Bronchial epithelial cell (primary cell): Measurements from ENCODE around the gene DOP1B. TPM values are rescaled to one million over a fixed set of nuclear protein-coding genes. Genes with fewer than 3 reads are reported as not detected.
"Not testable (repeated sequence)": the region's sequence is repeated elsewhere in the genome, so short reads cannot be mapped to it uniquely, and the experiment has no call there.

Experiments used
- DNase-seq: peaks from one replicate; pipeline ENCODE4 v3.0.0-alpha.2; 2010; ENCODE audit warnings: low read depth
- FAIRE-seq: peaks from 2 replicates; lab custom pipeline; 2011; peaks lifted over from hg19 to GRCh38; lab: Jason Lieb, UNC
- H3K27me3 ChIP-seq: 2 replicates; pipeline ENCODE4 v1.5.1; 2011; ENCODE audit warnings: low read length; ENCODE audit not compliant: control insufficient read depth, insufficient read depth
- H3K36me3 ChIP-seq: 2 replicates; pipeline ENCODE4 v1.5.1; 2011; ENCODE audit warnings: low read length; ENCODE audit not compliant: control insufficient read depth, insufficient read depth
- H3K4me3 ChIP-seq: 2 replicates; pipeline ENCODE4 v1.5.1; 2011; ENCODE audit warnings: mild to moderate bottlenecking, low read depth, low read length, control low read depth
- total RNA-seq: library from RNA; depleted of rRNA; stranded (reverse); fragments of >200 nt; gene quantifications from 2 replicates; pipeline ENCODE4 v1.2.1, GENCODE V29; 2014
- TF ChIP-seq, protein P1 (sequence below): IDR thresholded peaks from 2 replicates; pipeline ENCODE4 v1.5.1; 2011; ENCODE audit warnings: mild to moderate bottlenecking, moderate library complexity, low read length, control low read depth, inconsistent platforms; ENCODE audit not compliant: insufficient read depth, severe bottlenecking

The DOP1B gene
- total RNA-seq, 1 donor from 2014 or later: 3.4 TPM

DNA sequence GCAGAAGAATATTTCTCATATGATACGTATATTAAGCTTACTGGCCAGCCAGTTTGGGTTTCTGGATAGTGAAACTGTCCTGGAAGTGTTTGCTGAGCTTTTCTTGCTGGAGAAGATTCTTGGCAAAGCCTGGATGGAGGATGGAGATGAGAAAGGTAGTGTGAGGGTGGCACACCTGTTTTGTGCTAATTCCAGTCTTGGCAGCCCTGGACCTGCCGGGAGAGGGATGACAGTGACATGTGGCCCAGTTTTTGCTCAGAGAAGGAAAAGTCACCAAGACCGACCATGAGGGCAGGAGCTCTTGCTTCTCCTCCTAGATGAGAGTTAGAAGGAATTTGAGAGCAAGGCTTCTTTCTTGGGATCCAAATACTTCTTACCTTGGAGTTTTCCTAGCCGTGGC is 34.1 kb downstream of the DOP1B start:
- TF ChIP-seq, protein P1, sequence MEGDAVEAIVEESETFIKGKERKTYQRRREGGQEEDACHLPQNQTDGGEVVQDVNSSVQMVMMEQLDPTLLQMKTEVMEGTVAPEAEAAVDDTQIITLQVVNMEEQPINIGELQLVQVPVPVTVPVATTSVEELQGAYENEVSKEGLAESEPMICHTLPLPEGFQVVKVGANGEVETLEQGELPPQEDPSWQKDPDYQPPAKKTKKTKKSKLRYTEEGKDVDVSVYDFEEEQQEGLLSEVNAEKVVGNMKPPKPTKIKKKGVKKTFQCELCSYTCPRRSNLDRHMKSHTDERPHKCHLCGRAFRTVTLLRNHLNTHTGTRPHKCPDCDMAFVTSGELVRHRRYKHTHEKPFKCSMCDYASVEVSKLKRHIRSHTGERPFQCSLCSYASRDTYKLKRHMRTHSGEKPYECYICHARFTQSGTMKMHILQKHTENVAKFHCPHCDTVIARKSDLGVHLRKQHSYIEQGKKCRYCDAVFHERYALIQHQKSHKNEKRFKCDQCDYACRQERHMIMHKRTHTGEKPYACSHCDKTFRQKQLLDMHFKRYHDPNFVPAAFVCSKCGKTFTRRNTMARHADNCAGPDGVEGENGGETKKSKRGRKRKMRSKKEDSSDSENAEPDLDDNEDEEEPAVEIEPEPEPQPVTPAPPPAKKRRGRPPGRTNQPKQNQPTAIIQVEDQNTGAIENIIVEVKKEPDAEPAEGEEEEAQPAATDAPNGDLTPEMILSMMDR: no peak
- DNase-seq: no peak
- no peak for FAIRE-seq
- no peak overlapping the region for H3K4me3 ChIP-seq
- H3K36me3 ChIP-seq: no peaks in the 10 kb centered on the region
- H3K27me3 ChIP-seq: no peaks in the 10 kb centered on the region

DNA sequence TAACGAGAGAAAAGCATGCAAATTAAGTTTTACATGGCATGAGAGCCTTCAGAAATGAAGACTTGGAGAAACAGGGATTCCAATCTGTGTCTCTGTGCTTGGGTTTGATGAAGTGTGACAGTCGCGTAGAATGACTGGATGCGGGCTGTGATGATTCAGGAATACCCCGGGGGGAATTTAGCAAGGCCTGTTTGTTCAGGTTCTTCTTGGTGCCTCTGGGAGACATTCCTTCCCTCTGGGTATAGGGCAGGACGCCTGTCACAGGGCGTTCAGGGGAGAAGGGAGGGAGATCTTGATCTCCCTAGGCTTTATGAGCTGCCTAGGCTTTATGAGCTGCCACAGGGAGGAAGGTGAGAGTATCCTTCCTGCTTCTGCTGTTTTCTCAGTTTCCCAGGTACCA is 36.6 kb downstream of the DOP1B start:
- FAIRE-seq (no peak), DNase-seq (peak; percentile 75)
- Histone ChIP-seq H3K36me3 (no peaks in the 10 kb centered on the region), H3K4me3 (no peak overlapping the region), H3K27me3 (no peaks in the 10 kb centered on the region)
- TF ChIP-seq, protein P1: no peak

DNA sequence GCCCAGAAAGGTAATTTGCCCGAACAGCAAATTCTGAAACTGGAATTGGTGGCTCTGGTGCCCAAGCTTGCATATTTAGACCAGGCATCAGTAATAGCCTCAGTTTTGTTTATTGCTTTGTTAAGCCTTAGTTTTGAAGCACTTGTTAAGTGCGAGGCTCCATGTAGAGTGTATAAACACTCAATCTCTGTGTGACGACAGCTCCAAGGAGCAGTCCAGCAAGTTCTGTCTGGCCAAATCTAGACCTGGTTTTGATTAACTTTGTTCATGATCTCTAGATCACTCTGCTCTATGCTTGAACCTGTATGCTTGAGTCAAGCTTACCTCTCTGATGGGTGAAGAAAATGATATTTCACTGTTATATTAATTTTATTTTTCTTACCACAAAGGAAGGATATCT is 37.4 kb downstream of the DOP1B start:
- TF ChIP-seq, protein P1: no peak
- FAIRE-seq: no peak
- DNase-seq: no peak
- H3K36me3 ChIP-seq: no peaks in the 10 kb centered on the region
- H3K4me3 ChIP-seq: no peak overlapping the region
- no peaks in the 10 kb centered on the region for H3K27me3 ChIP-seq

DNA sequence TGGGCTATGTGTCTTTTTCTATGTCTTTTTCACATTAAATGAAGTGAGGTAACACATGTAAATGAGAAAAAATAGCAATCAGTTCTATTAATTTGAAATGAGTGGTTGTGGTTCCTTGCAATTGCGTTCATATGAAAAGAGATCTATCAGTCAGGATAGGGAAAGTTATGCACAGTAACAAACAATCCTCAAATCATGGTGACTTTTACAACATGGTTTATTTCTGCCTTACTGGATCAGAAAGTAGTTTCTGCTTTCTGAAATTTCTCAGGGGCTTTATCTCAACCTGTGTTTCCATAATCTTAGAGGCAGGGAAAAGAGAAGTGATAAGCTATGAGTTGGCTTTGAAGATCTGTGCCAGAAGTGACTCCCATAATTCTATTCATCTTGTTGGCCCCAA is 39.0 kb downstream of the DOP1B start:
- no peak for DNase-seq
- FAIRE-seq: no peak
- Histone ChIP-seq H3K4me3 (no peak overlapping the region), H3K27me3 (no peaks in the 10 kb centered on the region), H3K36me3 (no peaks in the 10 kb centered on the region)
- TF ChIP-seq, protein P1: no peak

DNA sequence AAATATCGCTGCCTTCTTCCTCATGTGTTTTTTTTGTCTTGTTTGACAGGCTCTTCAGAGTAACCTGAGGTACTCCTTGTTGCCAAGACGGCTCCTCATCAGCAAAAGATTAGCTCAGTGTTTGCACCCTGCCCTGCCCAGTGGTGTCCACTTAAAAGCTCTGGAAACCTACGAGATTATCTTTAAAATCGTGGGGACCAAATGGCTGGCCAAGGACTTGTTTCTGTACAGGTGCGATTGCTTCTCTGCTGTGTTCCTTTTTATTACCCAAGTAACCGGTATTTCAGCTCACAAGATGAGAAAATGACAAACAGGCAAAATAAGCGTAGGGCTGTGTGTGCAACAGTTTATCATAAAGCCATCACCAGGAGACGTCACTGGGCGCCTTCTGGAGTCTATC is 42.4 kb downstream of the DOP1B start:
- no peak for FAIRE-seq
- TF ChIP-seq, protein P1: no peak
- H3K4me3 ChIP-seq: no peak overlapping the region
- no peak for DNase-seq
- H3K36me3 ChIP-seq: no peaks in the 10 kb centered on the region
- H3K27me3 ChIP-seq: no peaks in the 10 kb centered on the region

DNA sequence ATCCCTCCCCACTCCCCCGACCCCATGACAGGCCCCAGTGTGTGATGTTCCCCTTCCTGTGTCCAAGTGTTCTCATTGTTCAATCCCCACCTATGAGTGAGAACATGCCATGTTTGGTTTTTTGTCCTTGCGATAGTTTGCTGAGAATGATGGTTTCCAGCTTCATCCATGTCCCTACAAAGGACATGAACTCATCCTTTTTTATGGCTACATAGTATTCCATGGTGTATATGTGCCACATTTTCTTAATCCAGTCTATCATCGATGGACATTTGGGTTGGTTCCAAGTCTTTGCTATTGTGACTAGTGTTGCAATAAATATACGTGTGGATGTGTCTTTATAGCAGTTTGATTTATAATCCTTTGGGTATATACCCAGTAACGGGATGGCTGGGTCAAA is 43.0 kb downstream of the DOP1B start:
- H3K27me3 ChIP-seq, DNase-seq, H3K36me3 ChIP-seq, H3K4me3 ChIP-seq, FAIRE-seq: not testable (repeated sequence)
